Measurements from ENCODE around the gene DUSP15.

- no peak for TF ChIP-seq EP300 (IDR thresholded peaks at IDR 0.05)
- TF ChIP-seq POLR2A (IDR thresholded peaks at IDR 0.05; ENCODE audit: low read length), result no peak
- TF ChIP-seq, protein P1, sequence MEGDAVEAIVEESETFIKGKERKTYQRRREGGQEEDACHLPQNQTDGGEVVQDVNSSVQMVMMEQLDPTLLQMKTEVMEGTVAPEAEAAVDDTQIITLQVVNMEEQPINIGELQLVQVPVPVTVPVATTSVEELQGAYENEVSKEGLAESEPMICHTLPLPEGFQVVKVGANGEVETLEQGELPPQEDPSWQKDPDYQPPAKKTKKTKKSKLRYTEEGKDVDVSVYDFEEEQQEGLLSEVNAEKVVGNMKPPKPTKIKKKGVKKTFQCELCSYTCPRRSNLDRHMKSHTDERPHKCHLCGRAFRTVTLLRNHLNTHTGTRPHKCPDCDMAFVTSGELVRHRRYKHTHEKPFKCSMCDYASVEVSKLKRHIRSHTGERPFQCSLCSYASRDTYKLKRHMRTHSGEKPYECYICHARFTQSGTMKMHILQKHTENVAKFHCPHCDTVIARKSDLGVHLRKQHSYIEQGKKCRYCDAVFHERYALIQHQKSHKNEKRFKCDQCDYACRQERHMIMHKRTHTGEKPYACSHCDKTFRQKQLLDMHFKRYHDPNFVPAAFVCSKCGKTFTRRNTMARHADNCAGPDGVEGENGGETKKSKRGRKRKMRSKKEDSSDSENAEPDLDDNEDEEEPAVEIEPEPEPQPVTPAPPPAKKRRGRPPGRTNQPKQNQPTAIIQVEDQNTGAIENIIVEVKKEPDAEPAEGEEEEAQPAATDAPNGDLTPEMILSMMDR (IDR thresholded peaks at IDR 0.05), result no peak
- no peak for TF ChIP-seq JUN (IDR thresholded peaks at IDR 0.05)
- TF ChIP-seq CBX2 (IDR thresholded peaks at IDR 0.05; ENCODE audit: borderline replicate concordance, low read depth), result no peak
Observed at GRCh38 chr20:31856516-31856915, 13.8 kb downstream of the DUSP15 start.
